GM19463 (cell line): ENCODE measurements around the gene PLEKHG4.

Source experiments
- ATAC-seq: cut with Tn5 transposase; IDR thresholded peaks from one replicate; pipeline ENCODE4 v1.9.1; 2021; ENCODE audit warnings: mild to moderate bottlenecking, moderate library complexity; ENCODE audit not compliant: unreplicated experiment

PLEKHG4 gene

GRCh38 chr16:67327743-67328142 is 48.4 kb downstream of the PLEKHG4 start:
- no peak for ATAC-seq

DNA sequence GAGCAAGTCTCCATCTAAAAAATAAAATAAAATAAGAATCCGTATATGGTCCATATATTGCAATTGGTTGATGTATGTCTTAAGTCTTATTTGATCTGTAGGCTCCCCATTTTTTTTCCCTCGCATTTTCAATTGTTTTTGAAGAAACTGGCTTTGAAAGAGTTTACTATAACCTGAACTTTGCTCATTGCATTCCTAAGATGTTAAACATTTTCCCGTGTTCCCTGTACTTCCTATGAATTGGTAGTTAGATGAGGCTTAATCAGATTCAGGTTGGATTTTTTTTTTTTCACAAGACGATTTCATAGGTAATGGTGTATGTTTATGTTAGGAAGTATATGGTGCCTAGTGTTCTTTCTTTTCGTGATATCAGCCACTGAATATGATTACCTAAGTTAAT is 50.6 kb downstream of the PLEKHG4 start:
- no peak for ATAC-seq

DNA sequence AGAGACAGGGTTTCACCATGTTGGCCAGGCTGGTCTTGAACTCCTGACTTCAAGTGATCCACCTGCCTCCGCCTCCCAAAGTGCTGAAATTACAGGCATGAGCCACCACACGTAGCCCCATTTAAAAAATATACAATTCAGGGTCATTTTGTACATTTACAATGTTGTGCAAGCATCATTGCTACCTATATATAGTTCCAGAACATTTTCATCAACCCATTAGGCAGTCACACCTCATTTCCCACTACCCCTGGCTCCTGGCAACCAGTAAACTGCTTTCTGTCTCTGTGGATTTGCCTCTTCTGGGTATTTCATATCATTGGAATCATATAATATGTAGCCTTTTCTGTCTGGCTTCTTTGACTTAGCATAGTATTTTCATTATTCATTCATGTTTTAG is 54.0 kb downstream of the PLEKHG4 start:
- no peak for ATAC-seq

- no peak for ATAC-seq
Measured at GRCh38 chr16:67336116-67336515, 56.8 kb downstream of the PLEKHG4 start.

GRCh38 chr16:67336648-67337047 is 57.3 kb downstream of the PLEKHG4 start:
- no peak for ATAC-seq
